Loucy (cell line): ENCODE measurements around the gene NOXA1.

ENCODE experiments used
- H2AFZ ChIP-seq: fragments of 200-600 bp; sonication (generic); 2 replicates; pipeline ENCODE4 v1.6.0; 2016; ENCODE audit warnings: antibody characterized with exemption, mild to moderate bottlenecking, low read length, moderate library complexity
- H3F3A ChIP-seq: fragments of 200-600 bp; 2 replicates; pipeline ENCODE4 v1.6.0; 2016; ENCODE audit warnings: antibody characterized with exemption, low read depth, mild to moderate bottlenecking
- H3K27me3 ChIP-seq: fragments of 200-600 bp; sonication (generic); 2 replicates; pipeline ENCODE4 v1.6.1; 2014; ENCODE audit warnings: low read length, mild to moderate bottlenecking; ENCODE audit not compliant: insufficient read depth, poor library complexity, severe bottlenecking
- H3K36me3 ChIP-seq: fragments of 200-600 bp; sonication (generic); 2 replicates; pipeline ENCODE4 v1.6.1; 2016; ENCODE audit warnings: low read length; ENCODE audit not compliant: insufficient read depth
- H3K4me1 ChIP-seq: fragments of 200-600 bp; sonication (generic); 2 replicates; pipeline ENCODE4 v1.5.1; 2014; ENCODE audit warnings: low read length, mild to moderate bottlenecking; ENCODE audit not compliant: insufficient read depth, poor library complexity, severe bottlenecking
- H3K4me2 ChIP-seq: fragments of 200-600 bp; sonication (generic); 2 replicates; pipeline ENCODE4 v1.6.0; 2014; ENCODE audit warnings: antibody characterized with exemption, low read length, low read depth, mild to moderate bottlenecking; ENCODE audit not compliant: poor library complexity, severe bottlenecking
- H3K4me3 ChIP-seq: fragments of 200-600 bp; sonication (generic); 2 replicates; pipeline ENCODE4 v1.5.1; 2014; ENCODE audit warnings: low read length, mild to moderate bottlenecking, mixed read lengths; ENCODE audit not compliant: poor library complexity, severe bottlenecking
- H3K79me2 ChIP-seq: fragments of 200-600 bp; sonication (generic); 2 replicates; pipeline ENCODE4 v1.6.1; 2014; ENCODE audit warnings: low read length; ENCODE audit not compliant: insufficient read depth
- H3K9ac ChIP-seq: fragments of 200-600 bp; sonication (generic); 2 replicates; pipeline ENCODE4 v1.6.0; 2014; ENCODE audit warnings: mild to moderate bottlenecking, low read depth, low read length, moderate library complexity; ENCODE audit not compliant: poor library complexity, severe bottlenecking
- H3K9me2 ChIP-seq: fragments of 200-600 bp; sonication (generic); replicated peaks from 2 replicates; pipeline ENCODE4 v1.6.1; 2016; ENCODE audit warnings: low read depth, low read length, mixed read lengths
- H3K9me3 ChIP-seq: fragments of 200-600 bp; sonication (generic); 2 replicates; pipeline ENCODE4 v1.6.1; 2014; ENCODE audit warnings: mild to moderate bottlenecking, antibody characterized with exemption, low read length, low read depth; ENCODE audit not compliant: insufficient read depth
- H4K20me1 ChIP-seq: fragments of 200-600 bp; sonication (generic); 2 replicates; pipeline ENCODE4 v1.6.0; 2014; ENCODE audit warnings: antibody characterized with exemption, low read length, mild to moderate bottlenecking; ENCODE audit not compliant: insufficient read depth, poor library complexity, severe bottlenecking
- EZH2phosphoT487 ChIP-seq: fragments of 200-600 bp; IDR thresholded peaks from 2 replicates; pipeline ENCODE4 v1.6.1; 2018; ENCODE audit warnings: antibody characterized with exemption, mild to moderate bottlenecking, moderate library complexity, borderline replicate concordance
- TF ChIP-seq, protein P1 (sequence below): fragments of 200-600 bp; sonication (generic); conservative IDR thresholded peaks from 2 replicates; pipeline ENCODE4 v1.5.1; 2014; ENCODE audit warnings: mild to moderate bottlenecking, antibody characterized with exemption, low read length

The NOXA1 gene

DNA sequence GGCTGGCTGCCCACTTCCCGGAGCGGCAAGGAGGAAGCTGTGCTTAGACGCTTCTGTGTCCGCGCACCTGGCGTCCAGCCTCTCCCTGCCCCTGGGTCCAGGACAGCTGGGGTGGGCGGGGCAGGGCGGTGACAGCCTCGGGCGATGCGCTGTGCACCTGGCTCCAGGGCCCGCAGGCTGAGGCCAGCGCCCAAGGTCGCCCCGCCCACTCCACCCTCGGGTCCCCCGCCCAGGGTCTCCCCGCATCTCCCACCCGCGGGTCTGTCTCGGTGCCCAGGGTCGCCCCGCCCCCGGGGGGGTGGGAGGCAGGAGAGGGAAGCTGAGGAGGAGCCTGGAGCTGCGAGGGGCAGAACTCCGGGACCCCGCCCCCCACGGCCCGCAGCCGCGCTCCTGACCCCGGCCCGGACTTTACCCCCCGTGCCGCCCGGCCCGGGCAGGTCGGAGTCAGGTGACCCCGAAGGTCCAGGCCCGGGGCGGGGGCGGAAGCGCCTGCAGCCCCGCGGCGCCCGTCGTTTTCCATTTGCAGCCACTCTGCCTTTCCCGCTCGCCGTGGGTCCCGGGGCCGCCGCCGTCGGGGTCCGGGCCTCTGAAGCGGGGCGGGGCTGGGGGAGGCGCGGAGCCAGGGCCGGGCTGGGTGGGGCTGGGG lies 18.2 kb downstream of the NOXA1 start, which contains the start of gene ENTPD8:
Gene ENTPD8, minus strand, starts transcription at position 69 of the 646 bp plus-strand sequence. CDS start 3,072 bp downstream, outside the sequence.
- Histone ChIP-seq H3K4me3 (no peak within 1 kb of the TSS), H3K9ac (no peak within 1 kb of the TSS), H3K9me3 (no peaks in the 10 kb centered on the region; the same call in 1 of the 2 replicates), H3K27me3 (no peaks in the 10 kb centered on the region), H3K4me2 (no peak within 1 kb of the TSS), H3K9me2 (no peaks in the 10 kb centered on the region), H3K4me1 (peaks cover 6% of the 10 kb centered on the region), H3K79me2 (no peaks in the 10 kb centered on the region), H3F3A (no peaks in the 10 kb centered on the region), H2AFZ (no peak within 1 kb of the TSS), H3K36me3 (no peaks in the 10 kb centered on the region), H4K20me1 (no peaks in the 10 kb centered on the region)
- TF ChIP-seq, protein P1, sequence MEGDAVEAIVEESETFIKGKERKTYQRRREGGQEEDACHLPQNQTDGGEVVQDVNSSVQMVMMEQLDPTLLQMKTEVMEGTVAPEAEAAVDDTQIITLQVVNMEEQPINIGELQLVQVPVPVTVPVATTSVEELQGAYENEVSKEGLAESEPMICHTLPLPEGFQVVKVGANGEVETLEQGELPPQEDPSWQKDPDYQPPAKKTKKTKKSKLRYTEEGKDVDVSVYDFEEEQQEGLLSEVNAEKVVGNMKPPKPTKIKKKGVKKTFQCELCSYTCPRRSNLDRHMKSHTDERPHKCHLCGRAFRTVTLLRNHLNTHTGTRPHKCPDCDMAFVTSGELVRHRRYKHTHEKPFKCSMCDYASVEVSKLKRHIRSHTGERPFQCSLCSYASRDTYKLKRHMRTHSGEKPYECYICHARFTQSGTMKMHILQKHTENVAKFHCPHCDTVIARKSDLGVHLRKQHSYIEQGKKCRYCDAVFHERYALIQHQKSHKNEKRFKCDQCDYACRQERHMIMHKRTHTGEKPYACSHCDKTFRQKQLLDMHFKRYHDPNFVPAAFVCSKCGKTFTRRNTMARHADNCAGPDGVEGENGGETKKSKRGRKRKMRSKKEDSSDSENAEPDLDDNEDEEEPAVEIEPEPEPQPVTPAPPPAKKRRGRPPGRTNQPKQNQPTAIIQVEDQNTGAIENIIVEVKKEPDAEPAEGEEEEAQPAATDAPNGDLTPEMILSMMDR: no peak
- TF ChIP-seq EZH2phosphoT487: no peak

GRCh38 chr9:137441935-137442321 lies 18.7 kb downstream of the NOXA1 start:
- Histone ChIP-seq H4K20me1 (no peaks in the 10 kb centered on the region), H3K9ac (no peak overlapping the region), H3K4me1 (peaks cover 6% of the 10 kb centered on the region), H3K9me3 (no peaks in the 10 kb centered on the region; the same call in 1 of the 2 replicates), H3K27me3 (no peaks in the 10 kb centered on the region), H3K4me3 (no peak overlapping the region), H3K9me2 (no peaks in the 10 kb centered on the region), H3F3A (no peaks in the 10 kb centered on the region), H3K4me2 (no peak overlapping the region), H2AFZ (no peak overlapping the region), H3K36me3 (no peaks in the 10 kb centered on the region), H3K79me2 (no peaks in the 10 kb centered on the region)
- TF ChIP-seq, protein P1: no peak
- TF ChIP-seq EZH2phosphoT487: no peak

GRCh38 chr9:137444106-137444790 lies 21.1 kb downstream of the NOXA1 start:
- no peaks in the 10 kb centered on the region for H3K9me3 ChIP-seq
- H3K4me1 ChIP-seq: peaks cover 6% of the 10 kb centered on the region
- no peaks in the 10 kb centered on the region for H3F3A ChIP-seq
- no peak for TF ChIP-seq EZH2phosphoT487
- TF ChIP-seq, protein P1: no peak
- H3K4me2 ChIP-seq: no peak overlapping the region
- no peaks in the 10 kb centered on the region for H3K9me2 ChIP-seq
- no peaks in the 10 kb centered on the region for H3K27me3 ChIP-seq
- no peak overlapping the region for H3K4me3 ChIP-seq
- no peaks in the 10 kb centered on the region for H3K79me2 ChIP-seq
- no peak overlapping the region for H2AFZ ChIP-seq
- no peak overlapping the region for H3K9ac ChIP-seq
- no peaks in the 10 kb centered on the region for H4K20me1 ChIP-seq
- H3K36me3 ChIP-seq: no peaks in the 10 kb centered on the region
